ENCODE data around the gene ZFPM1.

Gene ZFPM1

DNA sequence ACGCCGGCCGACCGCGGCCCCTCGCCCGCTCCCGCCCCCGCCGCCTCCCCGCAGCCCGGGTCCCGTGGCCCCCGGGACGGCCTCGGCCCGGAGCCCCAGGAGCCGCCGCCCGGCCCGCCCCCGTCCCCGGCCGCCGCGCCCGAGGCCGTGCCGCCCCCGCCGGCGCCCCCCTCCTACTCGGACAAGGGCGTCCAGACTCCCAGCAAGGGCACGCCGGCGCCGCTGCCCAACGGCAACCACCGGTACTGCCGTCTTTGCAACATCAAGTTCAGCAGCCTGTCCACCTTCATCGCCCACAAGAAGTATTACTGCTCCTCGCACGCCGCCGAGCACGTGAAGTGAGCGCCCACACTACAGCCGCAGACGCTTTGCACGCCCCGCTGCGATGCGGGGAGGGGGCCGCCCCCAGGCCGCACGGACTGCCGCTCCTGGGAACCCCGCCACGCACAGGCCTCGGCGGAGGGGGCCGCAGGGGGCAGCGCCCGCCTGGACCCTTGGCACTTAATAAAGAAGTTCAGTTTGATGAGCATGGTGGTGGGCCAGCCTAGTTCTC, 81.6 kb downstream of the ZFPM1 start:
- Histone ChIP-seq H3K27ac (ENCODE audit: low read depth, low read length) (no peak overlapping the region), H3K4me1 (ENCODE audit: control insufficient read depth in 1 of 2, insufficient read depth in 2 of 2, low read length in 2 of 2) (peaks cover 6 to 11% of the 10 kb centered on the region in 2 experiments), H4K91ac (ENCODE audit: low read depth, low read length) (peak overlapping the region; percentile 99), H2BK12ac (ENCODE audit: low read length) (no peak overlapping the region), H2AFZ (ENCODE audit: insufficient read depth, low read length, poor library complexity) (peak overlapping the region; percentile 33), H2BK5ac (ENCODE audit: low read depth, low read length, poor library complexity) (no peak overlapping the region), H3K4me3 (ENCODE audit: low read depth, low read length) (peak overlapping the region; percentile 85), H2BK120ac (ENCODE audit: insufficient read depth, low read length, poor library complexity) (peak overlapping the region; percentile 5), H3K14ac (ENCODE audit: low read length) (peak overlapping the region; percentile 71), H3K23ac (ENCODE audit: low read length) (no peak overlapping the region), H3K18ac (ENCODE audit: low read length) (peak overlapping the region; percentile 75), H3K4me2 (ENCODE audit: low read length) (peak overlapping the region; percentile 70), H3K79me1 (ENCODE audit: low read length) (peaks cover 8% of the 10 kb centered on the region), H4K8ac (ENCODE audit: low read depth, low read length) (peak overlapping the region; percentile 99), H4K12ac (ENCODE audit: low read depth, low read length) (peak overlapping the region; percentile 56), H3K36me3 (ENCODE audit: control insufficient read depth in 1 of 2, insufficient read depth in 2 of 2, low read length in 2 of 2) (peaks cover 9 to 11% of the 10 kb centered on the region in 2 experiments), H2AK5ac (ENCODE audit: low read length) (peak overlapping the region; percentile 73), H3K27me3 (ENCODE audit: insufficient read depth, low read length) (no peaks in the 10 kb centered on the region), H3K9me3 (ENCODE audit: insufficient read depth, low read depth, low read length) (peaks cover 4% of the 10 kb centered on the region), H3K79me2 (ENCODE audit: control insufficient read depth, insufficient read depth, low read length, poor library complexity) (peaks cover 4% of the 10 kb centered on the region), H3K4ac (ENCODE audit: low read depth, low read length) (peak overlapping the region; percentile 63), H3K9ac (ENCODE audit: low read length) (peak overlapping the region; percentile 87)
- WGBS (ENCODE audit: extremely low coverage, insufficient coverage, insufficient read length) = no CpG with 5 or more reads among the region's 65 CpGs
- DNase-seq = peak in 1 of 2 donors; percentile 14

DNA sequence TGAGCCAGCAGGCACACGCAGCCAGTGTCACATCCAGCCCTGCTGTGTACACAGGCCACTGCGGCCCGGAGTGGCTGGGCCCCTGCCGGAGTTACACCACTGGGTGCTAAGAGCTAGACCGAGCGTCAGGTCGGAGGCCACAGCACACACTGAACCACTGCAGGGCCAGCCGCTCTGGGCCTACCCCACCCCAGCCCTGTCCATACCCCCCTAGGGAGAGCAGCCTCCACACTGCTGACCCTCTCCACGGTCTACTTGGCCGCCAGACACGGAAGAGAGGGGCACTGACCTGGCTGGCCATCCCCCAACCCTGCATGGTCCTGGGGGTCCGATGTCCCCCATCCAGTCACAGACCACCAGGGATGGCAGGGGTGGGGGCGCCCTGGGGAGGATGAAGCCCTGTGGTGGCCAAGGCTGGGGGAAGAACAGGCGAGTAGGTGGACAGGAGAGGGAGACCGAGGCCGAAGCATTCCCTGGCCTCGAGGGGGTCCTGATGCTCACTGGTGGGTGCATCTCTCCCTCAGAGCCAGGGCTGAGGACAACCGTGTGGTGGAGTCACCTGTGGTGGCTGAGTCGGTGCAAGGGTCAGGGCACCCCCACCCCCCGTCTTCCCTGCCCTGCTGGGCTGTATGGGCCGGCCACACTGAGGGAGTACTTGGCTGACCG, 82.2 kb downstream of the ZFPM1 start:
- Histone ChIP-seq H2BK120ac (ENCODE audit: insufficient read depth, low read length, poor library complexity) (no peak overlapping the region), H3K4me1 (ENCODE audit: control insufficient read depth in 1 of 2, insufficient read depth in 2 of 2, low read length in 2 of 2) (peaks cover 6 to 11% of the 10 kb centered on the region in 2 experiments)

DNA sequence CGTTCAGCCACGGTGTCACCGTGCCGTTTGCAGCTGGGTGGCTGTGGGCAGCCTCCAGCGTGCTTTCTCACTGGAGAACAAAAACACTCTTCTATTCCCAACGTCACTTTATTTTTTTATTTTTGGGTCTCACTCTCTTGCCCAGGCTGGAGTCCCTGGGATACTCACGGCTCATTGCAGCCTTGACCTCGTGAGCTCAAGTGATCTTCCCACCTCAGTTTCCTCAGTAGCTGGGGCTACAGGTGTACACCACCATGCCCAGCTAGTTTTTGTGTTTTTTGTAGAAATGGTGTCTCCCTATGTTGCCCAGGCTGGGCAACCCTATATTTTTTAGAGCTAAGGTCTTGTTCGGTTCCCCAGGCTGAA, 82.8 kb downstream of the ZFPM1 start:
- Histone ChIP-seq H3K18ac (ENCODE audit: low read length) (no peak overlapping the region), H3K27me3 (ENCODE audit: insufficient read depth, low read length) (no peaks in the 10 kb centered on the region), H3K27ac (ENCODE audit: low read depth, low read length) (no peak overlapping the region), H3K4me3 (ENCODE audit: low read depth, low read length) (no peak overlapping the region), H3K79me2 (ENCODE audit: control insufficient read depth, insufficient read depth, low read length, poor library complexity) (peaks cover 4% of the 10 kb centered on the region), H3K4me1 (ENCODE audit: control insufficient read depth in 1 of 2, insufficient read depth in 2 of 2, low read length in 2 of 2) (peaks cover 6 to 11% of the 10 kb centered on the region in 2 experiments), H2AFZ (ENCODE audit: insufficient read depth, low read length, poor library complexity) (no peak overlapping the region), H3K9me3 (ENCODE audit: insufficient read depth, low read depth, low read length) (peaks cover 4% of the 10 kb centered on the region), H3K4ac (ENCODE audit: low read depth, low read length) (no peak overlapping the region), H4K91ac (ENCODE audit: low read depth, low read length) (no peak overlapping the region), H3K4me2 (ENCODE audit: low read length) (no peak overlapping the region), H2AK5ac (ENCODE audit: low read length) (no peak overlapping the region), H4K12ac (ENCODE audit: low read depth, low read length) (no peak overlapping the region), H3K36me3 (ENCODE audit: control insufficient read depth in 1 of 2, insufficient read depth in 2 of 2, low read length in 2 of 2) (peaks cover 3 to 5% of the 10 kb centered on the region in 2 experiments), H2BK12ac (ENCODE audit: low read length) (no peak overlapping the region), H4K8ac (ENCODE audit: low read depth, low read length) (no peak overlapping the region), H3K79me1 (ENCODE audit: low read length) (peaks cover 8% of the 10 kb centered on the region), H3K9ac (ENCODE audit: low read length) (no peak overlapping the region), H2BK120ac (ENCODE audit: insufficient read depth, low read length, poor library complexity) (no peak overlapping the region), H2BK5ac (ENCODE audit: low read depth, low read length, poor library complexity) (no peak overlapping the region), H3K23ac (ENCODE audit: low read length) (no peak overlapping the region), H3K14ac (ENCODE audit: low read length) (no peak overlapping the region)
- no peak for DNase-seq
- WGBS (ENCODE audit: extremely low coverage, insufficient coverage, insufficient read length) = no CpG with 5 or more reads among the region's 9 CpGs

More for the DNA sequence above, 82.2 kb downstream of the ZFPM1 start:
- DNase-seq = no peak
- peaks cover 5 to 7% of the 10 kb centered on the region in 2 experiments for H3K36me3 ChIP-seq (ENCODE audit: control insufficient read depth in 1 of 2, insufficient read depth in 2 of 2, low read length in 2 of 2)
- H3K4me3 ChIP-seq (ENCODE audit: low read depth, low read length) = no peak overlapping the region
- peak overlapping the region; percentile 18 for H4K91ac ChIP-seq (ENCODE audit: low read depth, low read length)
- no peak overlapping the region for H3K23ac ChIP-seq (ENCODE audit: low read length)
- H3K27ac ChIP-seq (ENCODE audit: low read depth, low read length) = no peak overlapping the region
- H3K4ac ChIP-seq (ENCODE audit: low read depth, low read length) = no peak overlapping the region
- peaks cover 4% of the 10 kb centered on the region for H3K9me3 ChIP-seq (ENCODE audit: insufficient read depth, low read depth, low read length)
- peak overlapping the region; percentile 55 for H3K4me2 ChIP-seq (ENCODE audit: low read length)
- peaks cover 4% of the 10 kb centered on the region for H3K79me2 ChIP-seq (ENCODE audit: control insufficient read depth, insufficient read depth, low read length, poor library complexity)
- H3K14ac ChIP-seq (ENCODE audit: low read length) = peak overlapping the region; percentile 71
- peak overlapping the region; percentile 16 for H2BK12ac ChIP-seq (ENCODE audit: low read length)
- no peak overlapping the region for H2BK5ac ChIP-seq (ENCODE audit: low read depth, low read length, poor library complexity)
- peak overlapping the region; percentile 72 for H4K8ac ChIP-seq (ENCODE audit: low read depth, low read length)
- peak overlapping the region; percentile 73 for H2AK5ac ChIP-seq (ENCODE audit: low read length)
- H3K79me1 ChIP-seq (ENCODE audit: low read length) = peaks cover 8% of the 10 kb centered on the region
- H3K18ac ChIP-seq (ENCODE audit: low read length) = peak overlapping the region; percentile 75
- no peak overlapping the region for H3K9ac ChIP-seq (ENCODE audit: low read length)
- H3K27me3 ChIP-seq (ENCODE audit: insufficient read depth, low read length) = no peaks in the 10 kb centered on the region
- H2AFZ ChIP-seq (ENCODE audit: insufficient read depth, low read length, poor library complexity) = peak overlapping the region; percentile 33
- H4K12ac ChIP-seq (ENCODE audit: low read depth, low read length) = no peak overlapping the region
- WGBS (ENCODE audit: extremely low coverage, insufficient coverage, insufficient read length) = no CpG with 5 or more reads among the region's 22 CpGs

DNA sequence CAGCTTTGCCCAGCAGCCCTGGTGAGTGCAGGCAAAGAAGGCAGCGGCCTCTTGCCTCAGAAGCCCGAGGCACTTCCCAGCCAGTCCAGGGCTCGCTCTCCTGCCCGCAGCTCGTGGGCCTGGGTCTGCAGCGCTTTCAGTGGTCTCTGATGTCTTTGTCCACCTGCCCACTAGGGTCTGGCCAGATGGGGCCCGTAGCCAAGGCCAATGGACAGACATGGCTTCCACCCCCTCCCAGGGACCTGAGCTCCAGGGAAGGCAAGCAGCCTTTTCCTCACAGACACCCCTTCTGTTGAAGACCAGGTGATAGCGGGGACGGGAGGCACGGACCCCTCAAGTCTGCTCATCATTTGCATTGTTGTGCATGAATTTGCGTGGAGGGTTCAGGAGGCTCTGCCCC, 83.4 kb downstream of the ZFPM1 start:
- H3K36me3 ChIP-seq (ENCODE audit: control insufficient read depth in 1 of 2, insufficient read depth in 2 of 2, low read length in 2 of 2) = peaks cover 3% of the 10 kb centered on the region in 2 experiments
- H3K23ac ChIP-seq (ENCODE audit: low read length) = no peak overlapping the region
- H2BK12ac ChIP-seq (ENCODE audit: low read length) = no peak overlapping the region
- H3K14ac ChIP-seq (ENCODE audit: low read length) = no peak overlapping the region
- peaks cover 4% of the 10 kb centered on the region for H3K9me3 ChIP-seq (ENCODE audit: insufficient read depth, low read depth, low read length)
- H2AK5ac ChIP-seq (ENCODE audit: low read length) = no peak overlapping the region
- H3K79me1 ChIP-seq (ENCODE audit: low read length) = peaks cover 8% of the 10 kb centered on the region
- H4K8ac ChIP-seq (ENCODE audit: low read depth, low read length) = no peak overlapping the region
- no peak overlapping the region for H3K9ac ChIP-seq (ENCODE audit: low read length)
- no peak overlapping the region for H3K4ac ChIP-seq (ENCODE audit: low read depth, low read length)
- no peak overlapping the region for H3K18ac ChIP-seq (ENCODE audit: low read length)
- no peak overlapping the region for H2BK5ac ChIP-seq (ENCODE audit: low read depth, low read length, poor library complexity)
- H4K91ac ChIP-seq (ENCODE audit: low read depth, low read length) = no peak overlapping the region
- no peak overlapping the region for H2BK120ac ChIP-seq (ENCODE audit: insufficient read depth, low read length, poor library complexity)
- no peak for DNase-seq
- H3K27me3 ChIP-seq (ENCODE audit: insufficient read depth, low read length) = no peaks in the 10 kb centered on the region
- no peak overlapping the region for H3K27ac ChIP-seq (ENCODE audit: low read depth, low read length)
- H3K4me2 ChIP-seq (ENCODE audit: low read length) = no peak overlapping the region
- peaks cover 6 to 11% of the 10 kb centered on the region in 2 experiments for H3K4me1 ChIP-seq (ENCODE audit: control insufficient read depth in 1 of 2, insufficient read depth in 2 of 2, low read length in 2 of 2)
- H4K12ac ChIP-seq (ENCODE audit: low read depth, low read length) = no peak overlapping the region
- H3K4me3 ChIP-seq (ENCODE audit: low read depth, low read length) = no peak overlapping the region
- H2AFZ ChIP-seq (ENCODE audit: insufficient read depth, low read length, poor library complexity) = no peak overlapping the region
- H3K79me2 ChIP-seq (ENCODE audit: control insufficient read depth, insufficient read depth, low read length, poor library complexity) = peaks cover 4% of the 10 kb centered on the region
- no CpG with 5 or more reads among the region's 11 CpGs for WGBS (ENCODE audit: extremely low coverage, insufficient coverage, insufficient read length)

Measured in trophoblast cell (in vitro differentiated cells and primary cell).